ENCODE measurements around the gene GSDMA. TPM values are rescaled to one million over a fixed set of nuclear protein-coding genes. Genes with fewer than 3 reads are reported as not detected.

Gene GSDMA
- not detected in 2 replicates for total RNA-seq

- DNase-seq (ENCODE audit: low read depth in 2 of 2), result no peak
These were observed at the start of gene GSDMA for GRCh38 chr17:39962642-39963220. GSDMA (plus strand) TSS chr17:39963004; CDS start chr17:39965688, 2,684 bp downstream.

GRCh38 chr17:39913989-39914388 lies 48.8 kb upstream of the GSDMA start:
- no peak for DNase-seq (ENCODE audit: low read depth in 2 of 2)

GRCh38 chr17:39915559-39915958 lies 47.2 kb upstream of the GSDMA start:
- DNase-seq (ENCODE audit: low read depth in 2 of 2), result no peak

GRCh38 chr17:39916918-39917317 lies 45.9 kb upstream of the GSDMA start:
- peak in 1 of 2 donors; percentile 11 for DNase-seq (ENCODE audit: low read depth in 2 of 2)

GRCh38 chr17:39919087-39919683 lies 43.6 kb upstream of the GSDMA start:
- DNase-seq (ENCODE audit: low read depth in 2 of 2), result no peak

- no peak for DNase-seq (ENCODE audit: low read depth in 2 of 2)
These were observed 42.3 kb upstream of the GSDMA start for GRCh38 chr17:39920218-39921210.

- no peak for DNase-seq (ENCODE audit: low read depth in 2 of 2)
These were observed 41.5 kb upstream of the GSDMA start for GRCh38 chr17:39921323-39921722.

- DNase-seq (ENCODE audit: low read depth in 2 of 2), result no peak
These were observed 40.8 kb upstream of the GSDMA start for GRCh38 chr17:39922006-39922405.

GRCh38 chr17:39923230-39923629 lies 39.6 kb upstream of the GSDMA start:
- DNase-seq (ENCODE audit: low read depth in 2 of 2), result no peak

- peak; percentile 72 to 74 for DNase-seq (ENCODE audit: low read depth in 2 of 2)
These were observed 38.7 kb upstream of the GSDMA start for GRCh38 chr17:39923836-39924690.

GRCh38 chr17:39924691-39925055 lies 38.1 kb upstream of the GSDMA start:
- DNase-seq (ENCODE audit: low read depth in 2 of 2), result no peak

- DNase-seq (ENCODE audit: low read depth in 2 of 2), result no peak
These were observed 37.3 kb upstream of the GSDMA start for GRCh38 chr17:39925282-39926134.

GRCh38 chr17:39926135-39926587 lies 36.6 kb upstream of the GSDMA start:
- DNase-seq (ENCODE audit: low read depth in 2 of 2), result no peak

GRCh38 chr17:39926588-39927100 lies 36.2 kb upstream of the GSDMA start:
- DNase-seq (ENCODE audit: low read depth in 2 of 2), result peak; percentile 24 to 40

GRCh38 chr17:39927101-39927928 lies 35.5 kb upstream of the GSDMA start, which contains the start of the genes LRRC3C and ORMDL3:
LRRC3C (plus strand) TSS chr17:39927732; CDS start chr17:39941524, 13,792 bp downstream.
ORMDL3 (minus strand) TSS chr17:39927601; CDS start chr17:39924203, 3,398 bp downstream.
- DNase-seq (ENCODE audit: low read depth in 2 of 2), result peak; percentile 94 to 96

GRCh38 chr17:39927929-39928857 lies 34.6 kb upstream of the GSDMA start:
- peak; percentile 40 to 45 for DNase-seq (ENCODE audit: low read depth in 2 of 2)

GRCh38 chr17:39928858-39929645 lies 33.8 kb upstream of the GSDMA start:
- DNase-seq (ENCODE audit: low read depth in 2 of 2), result peak; percentile 61 to 93
